SIG-M5 treated with dmso at 0.1 percent for 504 hours (cell line): ENCODE results near the gene DNAJC17.

Experiments
- DNase-seq: peaks from one replicate; lab custom pipeline; 2025; ENCODE audit not compliant: unreplicated experiment; lab: John Stamatoyannopoulos, UW

DNAJC17 gene

GRCh38 chr15:40793216-40793989 is 13.9 kb downstream of the DNAJC17 start:
- no peak for DNase-seq

GRCh38 chr15:40792394-40792793 is 14.9 kb downstream of the DNAJC17 start:
- no peak for DNase-seq

- no peak for DNase-seq
These were observed 16.6 kb downstream of the DNAJC17 start for GRCh38 chr15:40790718-40791117.

- DNase-seq, result no peak
These were observed 17.3 kb downstream of the DNAJC17 start for GRCh38 chr15:40789999-40790398.

GRCh38 chr15:40789119-40789518 is 18.2 kb downstream of the DNAJC17 start:
- DNase-seq, result no peak

GRCh38 chr15:40787991-40788390 is 19.3 kb downstream of the DNAJC17 start:
- DNase-seq, result no peak

GRCh38 chr15:40787344-40787841 is 19.9 kb downstream of the DNAJC17 start:
- peak; percentile 67 for DNase-seq

GRCh38 chr15:40785814-40786213 is 21.5 kb downstream of the DNAJC17 start:
- peak; percentile 41 for DNase-seq

GRCh38 chr15:40785164-40785563 is 22.1 kb downstream of the DNAJC17 start:
- DNase-seq, result no peak

GRCh38 chr15:40782609-40783227 is 24.6 kb downstream of the DNAJC17 start:
- DNase-seq, result peak; percentile 54

- peak; percentile 19 for DNase-seq
These were observed 30.6 kb downstream of the DNAJC17 start for GRCh38 chr15:40776537-40777141.

GRCh38 chr15:40775740-40776536 is 31.3 kb downstream of the DNAJC17 start:
- DNase-seq, result no peak

- no peak for DNase-seq
These were observed 32.3 kb downstream of the DNAJC17 start for GRCh38 chr15:40775007-40775406.

- no peak for DNase-seq
These were observed 33.4 kb downstream of the DNAJC17 start for GRCh38 chr15:40773902-40774301.

- DNase-seq, result no peak
These were observed 33.8 kb downstream of the DNAJC17 start for GRCh38 chr15:40773496-40773895.

GRCh38 chr15:40772014-40772413 is 35.3 kb downstream of the DNAJC17 start:
- no peak for DNase-seq

- DNase-seq, result no peak
These were observed 36.0 kb downstream of the DNAJC17 start for GRCh38 chr15:40771242-40771641.

- DNase-seq, result no peak
These were observed 37.0 kb downstream of the DNAJC17 start for GRCh38 chr15:40770147-40770721.

- DNase-seq, result peak; percentile 26
These were observed 37.8 kb downstream of the DNAJC17 start, which contains the start of gene C15orf62 for GRCh38 chr15:40769274-40770146. TSS of gene C15orf62 (plus strand) at chr15:40769980. CDS start at chr15:40770496, 516 bp downstream.
